Colonic mucosa (tissue), 4 donors: ENCODE results near the gene RNF34. TPM values are rescaled to one million over a fixed set of nuclear protein-coding genes. Genes with fewer than 3 reads are reported as not detected.

ENCODE experiments used
- DNase-seq: peaks from one replicate; pipeline ENCODE4 v3.0.0-alpha.2; 2020
- H3K27ac ChIP-seq: fragments of 200-600 bp; one replicate; pipeline ENCODE4 v1.8.0; 2021
- H3K27me3 ChIP-seq: fragments of 200-600 bp; one replicate; pipeline ENCODE4 v1.8.0; 2021
- H3K36me3 ChIP-seq: fragments of 200-600 bp; one replicate; pipeline ENCODE4 v1.8.0; 2021
- H3K4me1 ChIP-seq: fragments of 200-600 bp; one replicate; pipeline ENCODE4 v1.8.0; 2021; ENCODE audit warnings: mild to moderate bottlenecking
- H3K4me3 ChIP-seq: fragments of 200-600 bp; one replicate; pipeline ENCODE4 v1.8.0; 2021
- H3K9ac ChIP-seq, 2 donors: one replicate each; pipeline ENCODE4 v1.7.0; 2013; ENCODE audit warnings: control low read depth in 2 of 2, low read depth in 2 of 2, low read length in 2 of 2
- H3K9me3 ChIP-seq: fragments of 200-600 bp; one replicate; pipeline ENCODE4 v1.8.0; 2021
- intact Hi-C: fragments of 100-400 bp; cut with DNase I; formaldehyde crosslinking; loops from one replicate; pipeline ENCODE4 v1.14.1; 2022
- total RNA-seq, 2 donors: library from RNA; stranded (reverse); fragmentation: NEBNext Ultra II Directional in 1 of 2; extraction: Animal tissue kit (Norgen Biotek cat#: 25700) in 1 of 2; gene quantifications; one replicate each; pipeline ENCODE4 v1.2.1, GENCODE V29; 2021
- TF ChIP-seq, protein P1 (sequence below): fragments of 200-600 bp; IDR thresholded peaks from one replicate; pipeline ENCODE4 v1.8.0; 2022; ENCODE audit warnings: antibody characterized with exemption, mild to moderate bottlenecking
- donor health status: healthy.
- donor health status: DM: no; HTN: no; CAD: no.
- donor health status: DM: no; HTN: no; CAD: no.

RNF34 gene
- total RNA-seq, 2 donors from 2014 or later = 39.7 to 53.3 TPM

DNA sequence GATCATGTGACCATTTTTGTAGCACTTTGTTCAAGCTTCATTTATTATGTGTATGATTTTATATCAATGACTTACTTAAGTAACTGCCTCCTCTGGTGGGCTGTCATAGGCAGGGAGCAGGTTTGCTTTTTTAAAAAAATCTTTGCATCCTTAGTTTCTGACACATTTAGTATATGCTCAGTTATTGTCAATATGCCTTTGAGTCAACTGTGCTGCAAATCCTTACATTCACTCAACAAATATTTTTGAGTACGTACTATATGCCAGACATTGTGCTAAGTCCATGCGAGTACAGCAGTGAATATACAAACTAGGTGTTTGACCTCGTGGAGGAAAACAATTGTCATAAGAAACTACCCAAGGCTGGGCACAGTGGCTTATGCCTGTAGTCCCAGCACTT is 43.3 kb upstream of the RNF34 start:
- no peaks in the 10 kb centered on the region for H3K27me3 ChIP-seq
- H3K4me1 ChIP-seq = no peaks in the 10 kb centered on the region
- no peaks in the 10 kb centered on the region for H3K36me3 ChIP-seq
- intact Hi-C loops = no loop called here
- H3K9ac ChIP-seq = no peak overlapping the region
- H3K9me3 ChIP-seq = no peaks in the 10 kb centered on the region
- no peak overlapping the region for H3K4me3 ChIP-seq
- no peak overlapping the region for H3K27ac ChIP-seq
- no peak for DNase-seq
- TF ChIP-seq, protein P1, sequence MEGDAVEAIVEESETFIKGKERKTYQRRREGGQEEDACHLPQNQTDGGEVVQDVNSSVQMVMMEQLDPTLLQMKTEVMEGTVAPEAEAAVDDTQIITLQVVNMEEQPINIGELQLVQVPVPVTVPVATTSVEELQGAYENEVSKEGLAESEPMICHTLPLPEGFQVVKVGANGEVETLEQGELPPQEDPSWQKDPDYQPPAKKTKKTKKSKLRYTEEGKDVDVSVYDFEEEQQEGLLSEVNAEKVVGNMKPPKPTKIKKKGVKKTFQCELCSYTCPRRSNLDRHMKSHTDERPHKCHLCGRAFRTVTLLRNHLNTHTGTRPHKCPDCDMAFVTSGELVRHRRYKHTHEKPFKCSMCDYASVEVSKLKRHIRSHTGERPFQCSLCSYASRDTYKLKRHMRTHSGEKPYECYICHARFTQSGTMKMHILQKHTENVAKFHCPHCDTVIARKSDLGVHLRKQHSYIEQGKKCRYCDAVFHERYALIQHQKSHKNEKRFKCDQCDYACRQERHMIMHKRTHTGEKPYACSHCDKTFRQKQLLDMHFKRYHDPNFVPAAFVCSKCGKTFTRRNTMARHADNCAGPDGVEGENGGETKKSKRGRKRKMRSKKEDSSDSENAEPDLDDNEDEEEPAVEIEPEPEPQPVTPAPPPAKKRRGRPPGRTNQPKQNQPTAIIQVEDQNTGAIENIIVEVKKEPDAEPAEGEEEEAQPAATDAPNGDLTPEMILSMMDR = no peak

DNA sequence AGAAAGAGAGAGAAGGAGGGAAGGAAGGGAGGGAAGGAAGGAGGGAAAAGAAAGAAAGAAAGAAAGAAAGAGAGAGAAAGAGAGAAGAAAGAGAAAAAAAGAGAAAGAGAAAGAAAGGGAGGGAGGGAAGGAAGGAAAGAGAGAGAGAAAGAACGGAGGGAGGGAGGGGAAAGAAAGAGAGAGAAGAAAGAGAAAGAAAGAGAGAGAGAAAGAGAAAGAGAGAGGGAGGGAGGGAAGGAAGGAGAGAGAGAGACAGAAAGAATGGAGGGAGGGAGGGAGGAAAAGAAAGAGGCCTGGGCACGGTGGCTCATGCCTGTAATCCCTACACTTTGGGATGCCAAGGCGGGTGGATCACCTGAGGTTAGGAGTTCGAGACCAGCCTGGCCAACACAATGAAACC is 42.6 kb upstream of the RNF34 start:
- no peaks in the 10 kb centered on the region for H3K4me1 ChIP-seq
- H3K9me3 ChIP-seq = no peaks in the 10 kb centered on the region
- no peak overlapping the region for H3K9ac ChIP-seq
- TF ChIP-seq, protein P1 = no peak
- H3K27ac ChIP-seq = no peak overlapping the region
- no peak overlapping the region for H3K4me3 ChIP-seq
- H3K27me3 ChIP-seq = no peaks in the 10 kb centered on the region
- no peak for DNase-seq
- intact Hi-C loops = no loop called here
- no peaks in the 10 kb centered on the region for H3K36me3 ChIP-seq

DNA sequence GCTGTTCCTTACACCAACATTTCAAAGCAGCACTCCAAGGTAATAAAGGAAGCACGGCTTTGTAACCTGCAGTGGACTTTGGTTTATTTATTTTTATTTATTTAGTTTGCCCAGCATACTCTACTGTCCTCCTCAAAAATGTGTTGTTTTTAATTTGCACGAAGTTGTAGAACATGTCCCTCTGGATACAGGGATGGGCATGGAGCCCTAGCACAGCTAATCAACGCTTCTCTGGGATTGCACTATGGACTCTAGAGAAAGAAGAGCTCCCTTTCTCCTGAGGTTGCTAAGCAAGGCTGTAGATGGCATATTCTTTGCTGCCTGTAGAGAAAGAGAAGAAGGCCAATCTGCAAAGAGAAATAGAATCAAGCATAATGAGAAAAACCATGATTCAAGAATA is 41.8 kb upstream of the RNF34 start:
- DNase-seq = no peak
- Histone ChIP-seq H3K9ac (no peak overlapping the region), H3K4me3 (no peak overlapping the region), H3K36me3 (no peaks in the 10 kb centered on the region), H3K9me3 (no peaks in the 10 kb centered on the region), H3K27ac (no peak overlapping the region), H3K4me1 (no peaks in the 10 kb centered on the region), H3K27me3 (no peaks in the 10 kb centered on the region)
- intact Hi-C loops = no loop called here
- TF ChIP-seq, protein P1 = no peak

DNA sequence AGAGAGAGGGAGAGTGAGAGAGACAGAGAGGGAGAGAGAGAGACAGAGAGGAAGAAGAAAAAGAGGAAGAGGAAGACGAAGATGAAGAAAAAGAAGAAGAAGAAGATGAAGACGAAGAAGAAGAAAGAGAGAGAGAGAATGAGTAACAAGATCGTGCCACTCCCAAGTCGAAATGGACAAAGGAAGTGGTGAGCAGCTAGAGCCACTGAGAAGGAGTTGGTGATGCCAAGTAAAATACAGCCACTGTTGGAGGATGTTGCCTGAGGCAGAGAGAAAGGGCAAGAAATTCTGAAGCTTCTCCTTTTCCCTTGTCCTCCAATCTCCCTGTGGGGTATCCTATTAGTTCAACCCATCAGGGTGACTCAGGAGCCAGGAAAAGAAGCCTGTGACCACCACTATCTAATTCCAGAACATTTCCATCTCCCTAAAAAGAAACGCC is 35.2 kb upstream of the RNF34 start:
- Histone ChIP-seq H3K4me1 (no peaks in the 10 kb centered on the region), H3K9me3 (no peaks in the 10 kb centered on the region), H3K27me3 (no peaks in the 10 kb centered on the region), H3K4me3 (no peak overlapping the region), H3K27ac (no peak overlapping the region), H3K36me3 (no peaks in the 10 kb centered on the region), H3K9ac (no peak overlapping the region)
- TF ChIP-seq, protein P1 = no peak
- intact Hi-C loops = no loop called here
- no peak for DNase-seq

DNA sequence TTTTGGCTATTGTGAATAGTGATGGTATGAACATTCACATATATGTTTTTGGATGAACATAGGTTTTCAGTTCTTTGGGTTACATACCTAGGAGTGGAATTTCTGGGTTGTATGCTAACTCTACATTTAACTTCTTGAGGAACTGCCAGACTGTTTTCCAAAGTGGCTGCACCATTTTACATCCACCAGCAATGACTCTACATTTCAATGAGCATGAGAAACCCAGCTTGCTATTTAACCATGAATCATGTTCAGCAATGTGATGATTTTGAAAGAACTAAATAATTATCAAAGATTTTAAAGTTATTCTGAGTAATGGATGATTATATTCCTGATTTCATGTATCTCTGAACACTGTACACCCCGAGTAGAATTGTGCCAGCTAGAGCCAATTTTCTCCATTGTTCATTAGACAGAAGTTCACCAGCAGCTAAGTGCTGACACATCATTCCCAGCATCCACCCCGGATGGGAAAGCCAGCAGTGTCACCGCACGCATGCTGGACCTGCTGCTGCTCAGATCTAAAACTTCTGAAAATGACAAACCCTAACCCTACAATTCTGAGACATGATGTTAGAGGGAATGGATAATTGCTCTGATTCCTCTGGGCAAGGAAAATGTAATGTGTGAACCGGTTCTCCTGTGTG is 34.4 kb upstream of the RNF34 start:
- TF ChIP-seq, protein P1 = no peak

More for the DNA sequence above, 34.4 kb upstream of the RNF34 start:
- H3K36me3 ChIP-seq = no peaks in the 10 kb centered on the region
- H3K27me3 ChIP-seq = no peaks in the 10 kb centered on the region
- no peaks in the 10 kb centered on the region for H3K9me3 ChIP-seq
- no peak overlapping the region for H3K27ac ChIP-seq
- no peak for DNase-seq
- intact Hi-C loops = no loop called here
- no peak overlapping the region for H3K9ac ChIP-seq
- no peak overlapping the region for H3K4me3 ChIP-seq
- no peaks in the 10 kb centered on the region for H3K4me1 ChIP-seq
